Esophagus mucosa (tissue), 1 donor: Measurements from ENCODE around the gene SSBP3. TPM values are rescaled to one million over a fixed set of nuclear protein-coding genes. Genes with fewer than 3 reads are reported as not detected.
A peak's percentile ranks its signal among the peaks of the same experiment; 100 is the strongest.

Experiments
- ATAC-seq: fragments of 200-7000 bp; cut with Tn5 transposase; one replicate; pipeline ENCODE4 v1.9.1; 2020
- total RNA-seq: library from RNA; stranded (reverse); gene quantifications from one replicate; pipeline ENCODE4 v1.2.4, GENCODE V29; 2023
- donor health status: DM: yes; HTN: yes; CAD: no.

SSBP3 gene
- total RNA-seq, 1 donor from 2014 or later: 39.3 TPM

- peak; percentile 37 for ATAC-seq
Observed at GRCh38 chr1:54218883-54219687, 187.1 kb downstream of the SSBP3 start.

GRCh38 chr1:54215523-54215922 lies 190.7 kb downstream of the SSBP3 start:
- ATAC-seq: no peak

DNA sequence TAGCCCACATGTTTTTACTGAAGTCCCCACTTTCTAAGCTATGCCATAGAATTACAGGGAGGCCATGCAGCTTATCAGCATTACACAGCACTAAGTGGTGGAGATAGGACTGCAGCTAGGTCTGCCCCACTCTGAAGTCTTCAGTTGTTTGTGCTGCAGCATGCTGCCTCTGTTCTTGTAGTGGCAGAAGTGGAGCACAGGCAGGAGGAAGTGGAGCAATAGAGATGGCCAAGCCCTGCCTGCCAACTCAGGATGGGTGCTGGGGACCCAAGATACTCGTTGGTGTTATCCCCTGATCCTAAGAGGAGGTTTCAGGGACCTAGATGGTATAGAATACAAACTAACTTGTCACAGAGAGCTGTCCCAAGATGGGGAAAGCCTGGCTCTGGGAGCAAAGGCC lies 193.3 kb downstream of the SSBP3 start:
- ATAC-seq: no peak

DNA sequence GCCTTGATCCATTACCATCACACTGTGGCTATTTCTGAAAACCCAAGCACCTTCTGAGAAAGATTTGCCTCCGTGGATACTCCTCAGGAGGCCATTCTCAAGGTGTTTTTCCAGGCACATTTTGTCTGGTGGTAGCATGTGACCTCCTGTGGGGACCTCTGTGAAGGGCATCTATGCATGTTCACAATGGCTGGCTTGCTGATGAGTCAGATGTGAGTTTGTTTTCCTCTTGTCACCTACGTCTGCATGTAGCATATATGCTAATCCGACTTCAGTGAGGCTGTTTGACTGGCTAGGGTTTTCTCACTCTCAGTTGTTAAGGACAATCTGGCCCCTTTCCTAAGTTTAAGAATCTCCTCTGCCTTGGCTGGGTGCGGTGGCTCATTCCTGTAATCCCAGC lies 198.3 kb downstream of the SSBP3 start:
- ATAC-seq: peak; percentile 37

- no peak for ATAC-seq
Observed at GRCh38 chr1:54207287-54207686, 198.9 kb downstream of the SSBP3 start.

DNA sequence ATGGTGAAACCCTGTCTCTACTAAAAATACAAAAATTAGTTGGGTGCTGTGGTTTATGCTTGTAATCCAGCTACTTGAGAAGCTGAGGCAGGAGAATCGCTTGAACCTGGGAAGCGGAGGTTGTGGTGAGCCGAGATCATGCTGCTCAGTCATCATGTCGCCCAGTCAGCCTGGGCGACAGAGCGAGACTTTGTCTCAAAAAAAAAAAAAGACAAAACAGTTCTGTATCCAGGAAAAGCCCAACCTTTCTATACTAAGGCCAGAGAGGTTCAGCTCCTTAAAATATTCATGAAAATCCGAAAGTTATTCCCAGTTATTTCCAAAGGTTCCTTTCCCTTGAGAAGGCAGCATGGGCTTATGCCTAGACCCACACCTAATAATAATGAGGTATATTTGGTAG lies 202.0 kb downstream of the SSBP3 start:
- no peak for ATAC-seq

GRCh38 chr1:54200519-54200997 lies 205.6 kb downstream of the SSBP3 start:
- peak; percentile 22 for ATAC-seq

GRCh38 chr1:54199765-54200518 lies 206.3 kb downstream of the SSBP3 start, which contains the start of the genes CYB5RL and MRPL37:
TSS of gene CYB5RL (minus strand) at chr1:54200030. CDS start at chr1:54195616, 4,414 bp downstream.
TSS of gene MRPL37 (plus strand) at chr1:54200167. CDS start at chr1:54200244, 77 bp downstream.
- ATAC-seq: peak; percentile 98

- ATAC-seq: peak; percentile 3
Observed at GRCh38 chr1:54199151-54199764, 206.9 kb downstream of the SSBP3 start.

DNA sequence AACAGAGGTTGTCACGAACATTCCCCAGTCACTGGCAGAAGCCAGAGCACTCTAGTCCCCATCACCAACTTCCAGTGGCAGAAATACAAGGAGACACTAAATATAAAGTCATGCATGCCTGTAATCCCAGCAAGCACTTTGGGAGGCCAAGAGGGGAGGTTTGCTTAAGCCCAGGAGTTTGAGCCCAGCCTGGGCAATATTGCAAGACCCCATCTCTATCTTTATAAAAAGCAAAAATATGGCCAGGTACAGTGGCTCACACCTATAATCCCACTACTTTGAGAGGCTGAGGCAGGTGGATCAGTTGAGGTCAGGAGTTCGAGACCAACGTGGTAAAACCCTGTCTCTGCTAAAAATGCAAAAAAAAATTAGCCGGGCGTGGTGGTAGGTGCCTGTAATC lies 212.7 kb downstream of the SSBP3 start:
- ATAC-seq: no peak

DNA sequence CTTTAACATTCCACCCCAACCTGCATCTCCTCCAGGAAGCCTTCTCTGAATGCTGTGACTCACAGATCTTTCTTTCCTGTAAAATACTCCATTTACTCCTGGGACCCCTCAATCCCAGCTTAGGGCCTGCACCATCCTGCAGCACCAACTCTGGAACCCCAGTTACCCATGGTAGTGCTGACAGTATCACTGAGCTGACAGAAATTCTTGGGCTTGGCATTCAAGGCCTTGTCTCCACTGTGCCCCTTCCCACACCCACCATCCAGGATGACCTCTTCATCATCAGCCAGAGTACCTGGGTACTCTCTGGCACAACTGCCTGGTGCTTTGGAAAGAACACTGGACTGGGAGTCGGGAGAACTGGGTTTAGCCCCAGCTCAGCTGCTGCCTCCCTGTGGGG lies 214.7 kb downstream of the SSBP3 start:
- no peak for ATAC-seq

GRCh38 chr1:54190526-54190925 lies 215.7 kb downstream of the SSBP3 start:
- no peak for ATAC-seq

- ATAC-seq: no peak
Observed at GRCh38 chr1:54188291-54188690, 217.9 kb downstream of the SSBP3 start.

- no peak for ATAC-seq
Observed at GRCh38 chr1:54186056-54186455, 220.1 kb downstream of the SSBP3 start.

DNA sequence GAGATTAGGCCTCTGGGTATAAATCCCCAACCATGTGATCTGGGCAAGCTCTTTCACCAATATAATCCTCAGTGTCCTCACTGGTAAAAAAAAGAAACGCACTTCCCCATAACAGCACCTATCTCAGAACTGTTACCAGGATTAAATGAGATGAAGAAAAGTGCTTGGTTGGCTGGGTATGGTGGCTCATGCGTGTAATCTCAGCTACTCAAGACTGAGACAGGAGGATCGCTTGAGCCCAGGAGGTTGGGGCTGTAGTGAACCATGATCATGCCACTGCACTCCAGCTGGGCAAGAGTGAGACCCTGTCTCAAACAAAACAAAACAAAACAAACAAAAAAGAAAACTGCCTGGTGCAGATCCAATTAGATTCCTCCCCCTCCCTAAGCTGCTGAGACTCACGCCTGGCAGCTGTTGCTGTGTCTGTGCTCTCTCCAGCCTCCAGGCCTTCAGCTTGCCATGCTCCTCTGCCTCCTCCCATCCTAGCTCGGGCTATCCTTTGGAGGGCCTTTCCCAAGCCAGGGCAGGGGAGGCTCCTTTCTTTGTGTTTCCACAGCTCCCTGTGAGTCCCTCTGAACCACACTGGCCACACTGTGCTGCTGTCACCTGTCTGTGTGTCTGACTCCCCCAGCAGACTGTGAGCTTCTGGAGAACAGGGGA lies 225.4 kb downstream of the SSBP3 start:
- no peak for ATAC-seq

GRCh38 chr1:54178296-54179070 lies 227.7 kb downstream of the SSBP3 start:
- ATAC-seq: no peak

DNA sequence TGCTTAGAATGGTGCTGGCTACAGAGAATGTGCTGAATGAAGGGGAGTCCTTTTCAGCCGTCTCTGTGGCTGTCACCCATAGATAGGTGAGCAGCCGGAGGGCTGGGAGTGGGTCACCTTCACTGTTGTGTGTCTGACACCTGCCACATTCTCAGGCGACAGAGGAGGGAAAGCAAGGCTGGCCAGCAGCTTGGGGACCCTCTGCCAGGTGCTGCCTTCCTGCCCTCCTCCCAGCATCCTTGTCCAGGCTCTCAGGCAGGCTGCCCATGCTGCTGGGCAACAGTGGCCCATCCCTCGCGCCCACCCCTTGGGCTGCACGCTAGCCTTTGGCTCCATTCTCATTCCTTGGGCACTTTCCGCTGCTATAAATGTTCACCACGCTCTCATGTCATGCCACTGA lies 228.5 kb downstream of the SSBP3 start:
- ATAC-seq: no peak

- ATAC-seq: no peak
Observed at GRCh38 chr1:54176621-54177327, 229.4 kb downstream of the SSBP3 start.
